ENCODE data around the gene IL25.

Gene IL25

DNA sequence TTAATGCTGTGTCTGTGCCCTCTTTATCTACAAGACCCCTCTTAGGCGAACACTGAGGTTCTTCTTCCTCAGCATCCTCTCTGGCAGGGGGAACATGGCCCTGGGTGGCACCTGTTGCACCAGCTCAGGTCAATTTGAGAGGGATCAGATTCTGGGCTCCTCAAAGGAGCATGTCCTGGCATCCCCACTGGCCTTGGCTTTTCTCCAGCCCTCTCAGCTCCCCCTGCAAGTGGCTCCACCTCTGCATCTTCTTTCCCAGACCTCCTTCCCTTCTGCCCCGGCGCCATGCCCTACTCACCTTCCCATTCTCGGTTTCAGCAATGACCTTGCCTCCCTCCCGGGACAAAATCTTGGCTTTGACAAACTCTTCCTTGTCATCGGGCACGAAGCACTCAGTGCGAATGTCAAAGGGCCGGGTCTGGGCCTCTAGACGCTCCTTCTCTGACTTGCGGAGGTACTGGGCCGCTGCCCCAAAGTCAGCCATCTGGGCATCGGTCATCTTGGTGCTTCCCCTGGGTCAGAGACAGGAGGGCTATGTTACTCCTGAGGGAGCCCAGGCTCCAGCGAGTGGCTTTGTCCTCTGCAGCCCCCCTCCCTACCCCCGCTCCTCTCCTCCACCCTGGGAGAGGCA, 34.2 kb downstream of the IL25 start:
- H3K27me3 ChIP-seq (ENCODE audit: control insufficient read depth in 1 of 2, insufficient read depth in 2 of 2, low read length in 2 of 2) = no peaks in the 10 kb centered on the region
- H3K4me1 ChIP-seq (ENCODE audit: insufficient read depth, low read length) = no peaks in the 10 kb centered on the region
- H3K4me3 ChIP-seq (ENCODE audit: low read depth in 1 of 2, low read length in 2 of 2) = no peak overlapping the region
- H3K27ac ChIP-seq (ENCODE audit: low read depth, low read length) = no peak overlapping the region
- no peak overlapping the region for H3K9ac ChIP-seq (ENCODE audit: low read length)
- H3K9me3 ChIP-seq (ENCODE audit: low read length) = no peaks in the 10 kb centered on the region
- H3K36me3 ChIP-seq (ENCODE audit: insufficient read depth, low read length) = no peaks in the 10 kb centered on the region

DNA sequence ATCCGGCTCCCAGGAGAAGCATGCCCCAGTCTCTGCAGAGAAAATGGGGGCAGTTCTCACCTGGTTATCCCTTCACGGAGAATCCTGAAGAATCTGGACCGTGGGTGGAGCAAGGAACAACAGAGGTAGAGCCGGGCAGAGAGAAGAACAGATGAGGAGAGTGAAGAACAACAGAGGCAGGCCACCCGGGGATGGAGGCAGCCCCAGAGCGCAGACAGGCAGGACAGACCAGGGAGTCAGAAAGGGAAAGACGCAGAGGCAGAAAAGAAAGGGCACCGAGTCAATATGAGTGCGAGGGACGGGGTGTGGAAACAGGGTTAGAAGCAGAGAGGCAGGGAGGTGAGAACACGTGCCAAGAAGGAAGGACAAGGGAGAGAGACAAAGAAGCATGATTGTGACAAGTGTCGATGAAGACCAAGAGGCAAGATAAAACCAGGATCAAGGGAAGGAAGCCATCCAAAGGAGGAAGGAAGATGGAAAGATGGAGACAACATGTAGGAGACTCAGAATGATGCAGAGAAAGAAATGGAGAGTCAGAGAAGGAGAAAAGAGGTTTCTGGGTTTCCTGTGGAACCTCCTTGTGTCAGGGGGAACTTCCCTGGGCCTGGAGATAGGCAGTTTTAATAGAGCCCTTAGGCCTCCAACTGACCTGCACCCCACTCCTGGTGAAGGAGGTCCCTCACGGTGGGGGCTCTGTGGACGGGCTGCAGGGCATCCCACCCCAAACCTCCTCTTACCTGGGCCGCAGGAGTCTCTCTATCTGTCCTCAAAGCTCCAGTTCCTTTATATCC, 35.1 kb downstream of the IL25 start, which contains the start of gene MYH6:
TSS of gene MYH6 (minus strand) at position 758 of the 791 bp plus-strand sequence. CDS start 1,050 bp downstream, outside the sequence.
- Histone ChIP-seq H3K9ac (ENCODE audit: low read length) (no peak within 1 kb of the TSS), H3K36me3 (ENCODE audit: insufficient read depth, low read length) (no peaks in the 10 kb centered on the region), H3K4me1 (ENCODE audit: insufficient read depth, low read length) (no peaks in the 10 kb centered on the region), H3K27me3 (ENCODE audit: control insufficient read depth in 1 of 2, insufficient read depth in 2 of 2, low read length in 2 of 2) (no peaks in the 10 kb centered on the region), H3K9me3 (ENCODE audit: low read length) (no peaks in the 10 kb centered on the region), H3K4me3 (ENCODE audit: low read depth in 1 of 2, low read length in 2 of 2) (no peak within 1 kb of the TSS), H3K27ac (ENCODE audit: low read depth, low read length) (no peak within 1 kb of the TSS)

DNA sequence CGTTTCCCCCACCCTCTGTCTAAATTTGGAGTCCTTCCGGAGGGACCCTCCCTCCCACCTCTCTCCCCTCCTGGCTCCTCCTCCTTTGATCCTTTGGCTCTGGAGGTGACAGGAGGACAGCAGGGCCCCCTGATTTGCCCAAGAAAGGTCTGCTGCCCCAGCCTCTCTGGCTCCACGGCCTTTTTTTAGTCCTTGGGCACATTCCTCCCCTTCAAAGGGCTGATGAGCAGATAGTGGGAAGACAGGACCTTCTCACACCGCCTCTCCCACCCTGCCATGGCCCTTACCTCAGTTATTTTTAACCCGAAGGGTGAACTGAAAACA, 35.7 kb downstream of the IL25 start:
- Histone ChIP-seq H3K9me3 (ENCODE audit: low read length) (no peaks in the 10 kb centered on the region), H3K4me3 (ENCODE audit: low read depth in 1 of 2, low read length in 2 of 2) (no peak overlapping the region), H3K9ac (ENCODE audit: low read length) (no peak overlapping the region), H3K27me3 (ENCODE audit: control insufficient read depth in 1 of 2, insufficient read depth in 2 of 2, low read length in 2 of 2) (no peaks in the 10 kb centered on the region), H3K27ac (ENCODE audit: low read depth, low read length) (no peak overlapping the region), H3K4me1 (ENCODE audit: insufficient read depth, low read length) (no peaks in the 10 kb centered on the region), H3K36me3 (ENCODE audit: insufficient read depth, low read length) (no peaks in the 10 kb centered on the region)

DNA sequence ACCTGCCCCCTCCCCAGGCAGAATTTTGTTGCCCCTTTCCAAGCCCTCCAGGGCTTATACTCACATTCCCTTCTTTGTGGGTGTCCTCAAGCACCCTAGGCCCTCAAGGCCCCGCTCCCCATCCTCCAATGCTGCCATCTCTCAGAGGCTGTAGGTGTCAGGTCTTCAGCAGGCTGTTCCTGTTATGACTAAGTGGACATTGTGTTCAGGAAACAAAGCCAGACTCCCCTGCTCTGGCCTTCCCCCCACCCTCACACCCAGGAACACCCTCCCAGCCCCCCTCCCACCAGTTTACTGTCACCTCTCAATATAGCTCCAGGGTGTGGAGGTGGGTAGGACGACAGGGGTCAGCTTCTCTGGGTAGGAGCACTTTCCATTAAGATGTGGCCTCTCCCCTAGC, 36.9 kb downstream of the IL25 start:
- no peak overlapping the region for H3K9ac ChIP-seq (ENCODE audit: low read length)
- H3K4me1 ChIP-seq (ENCODE audit: insufficient read depth, low read length) = no peaks in the 10 kb centered on the region
- no peak overlapping the region for H3K4me3 ChIP-seq (ENCODE audit: low read depth in 1 of 2, low read length in 2 of 2)
- H3K36me3 ChIP-seq (ENCODE audit: insufficient read depth, low read length) = no peaks in the 10 kb centered on the region
- H3K27me3 ChIP-seq (ENCODE audit: control insufficient read depth in 1 of 2, insufficient read depth in 2 of 2, low read length in 2 of 2) = no peaks in the 10 kb centered on the region
- H3K9me3 ChIP-seq (ENCODE audit: low read length) = no peaks in the 10 kb centered on the region
- H3K27ac ChIP-seq (ENCODE audit: low read depth, low read length) = no peak overlapping the region

DNA sequence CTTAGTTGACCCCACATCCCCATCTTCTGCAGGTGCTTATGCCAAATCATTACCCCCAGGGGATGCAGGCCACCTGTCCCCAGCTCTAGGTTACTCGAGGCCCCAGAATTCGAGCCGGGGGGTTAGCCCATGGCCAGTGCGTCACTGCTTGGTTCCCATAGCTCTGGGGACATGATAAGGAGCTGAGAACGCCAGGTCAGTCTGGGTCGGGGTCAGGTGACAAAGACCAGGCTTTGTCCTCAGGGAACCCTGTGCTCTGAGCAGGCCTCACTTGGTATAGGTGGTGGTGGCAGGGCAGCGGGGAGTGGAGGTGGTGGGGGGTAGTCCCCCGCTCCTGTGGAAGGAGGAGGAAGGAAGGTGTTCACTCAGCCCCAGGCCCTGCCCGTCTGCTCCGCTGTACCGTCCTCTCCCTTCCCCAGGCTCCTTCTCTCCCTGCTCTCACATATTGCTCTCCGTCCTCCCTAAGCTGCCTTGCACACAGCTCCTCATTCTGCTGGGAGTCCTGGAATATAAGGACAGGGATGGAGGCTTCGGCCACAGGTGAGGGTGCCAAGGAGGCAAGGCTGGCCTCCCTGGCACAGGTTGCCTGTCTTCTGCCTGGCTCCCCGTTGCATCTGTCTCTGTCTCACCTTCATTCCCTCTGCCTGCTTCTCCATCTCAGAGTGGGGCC, 37.5 kb downstream of the IL25 start:
- Histone ChIP-seq H3K4me1 (ENCODE audit: insufficient read depth, low read length) (no peaks in the 10 kb centered on the region), H3K9me3 (ENCODE audit: low read length) (no peaks in the 10 kb centered on the region), H3K36me3 (ENCODE audit: insufficient read depth, low read length) (no peaks in the 10 kb centered on the region), H3K9ac (ENCODE audit: low read length) (no peak overlapping the region), H3K27me3 (ENCODE audit: control insufficient read depth in 1 of 2, insufficient read depth in 2 of 2, low read length in 2 of 2) (no peaks in the 10 kb centered on the region), H3K27ac (ENCODE audit: low read depth, low read length) (no peak overlapping the region), H3K4me3 (ENCODE audit: low read depth in 1 of 2, low read length in 2 of 2) (no peak overlapping the region)

DNA sequence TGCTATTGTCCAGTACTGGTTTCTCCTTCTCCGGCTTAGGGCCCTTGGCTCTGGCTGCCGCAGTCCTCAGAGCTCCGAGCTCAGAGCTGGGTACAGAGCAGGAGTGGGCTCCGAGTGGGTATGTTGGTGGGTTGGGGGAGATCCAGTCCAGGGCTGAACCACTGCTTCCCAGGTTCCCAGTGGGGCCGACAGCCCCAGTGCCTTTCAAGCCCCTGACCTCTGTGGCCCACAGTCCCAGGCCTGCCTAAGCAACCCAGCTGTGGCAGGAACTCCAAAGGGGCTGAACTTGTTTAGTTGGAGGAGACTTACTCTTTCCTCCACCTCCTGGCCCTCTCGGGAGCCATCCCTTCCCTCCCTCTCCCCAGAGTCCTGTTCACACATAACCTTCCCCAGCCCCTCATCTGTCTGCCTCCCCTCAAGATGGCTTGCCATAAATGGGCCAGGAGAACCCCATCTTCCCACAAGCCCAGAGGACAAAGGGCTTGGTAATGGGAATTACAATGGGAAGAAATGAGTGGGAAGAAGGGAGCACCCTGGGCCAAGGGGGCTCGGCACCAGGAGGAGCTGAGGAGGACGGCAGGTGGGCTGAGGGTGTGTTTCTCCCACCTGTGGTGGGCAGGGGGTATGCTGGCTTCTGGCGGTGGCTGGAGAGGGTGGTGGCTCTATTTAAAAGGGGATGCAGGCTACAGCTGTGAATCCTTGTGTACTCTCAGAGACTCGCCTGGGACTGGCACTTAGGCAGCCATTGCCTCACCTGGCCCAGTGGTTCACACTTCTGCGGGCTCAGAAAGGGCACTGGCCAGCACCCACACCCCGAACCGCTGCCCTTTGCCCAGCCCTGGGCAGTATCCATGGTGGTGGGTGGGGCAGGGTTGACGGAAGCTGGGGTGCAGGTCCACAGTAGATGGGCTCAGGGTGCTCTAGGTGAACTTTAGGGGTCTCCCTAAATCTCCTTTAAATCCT, 39.2 kb downstream of the IL25 start:
- H3K4me3 ChIP-seq (ENCODE audit: low read depth in 1 of 2, low read length in 2 of 2) = no peak overlapping the region
- no peaks in the 10 kb centered on the region for H3K9me3 ChIP-seq (ENCODE audit: low read length)
- no peak overlapping the region for H3K9ac ChIP-seq (ENCODE audit: low read length)
- H3K4me1 ChIP-seq (ENCODE audit: insufficient read depth, low read length) = no peaks in the 10 kb centered on the region
- H3K27ac ChIP-seq (ENCODE audit: low read depth, low read length) = no peak overlapping the region
- H3K27me3 ChIP-seq (ENCODE audit: control insufficient read depth in 1 of 2, insufficient read depth in 2 of 2, low read length in 2 of 2) = no peaks in the 10 kb centered on the region
- H3K36me3 ChIP-seq (ENCODE audit: insufficient read depth, low read length) = no peaks in the 10 kb centered on the region

DNA sequence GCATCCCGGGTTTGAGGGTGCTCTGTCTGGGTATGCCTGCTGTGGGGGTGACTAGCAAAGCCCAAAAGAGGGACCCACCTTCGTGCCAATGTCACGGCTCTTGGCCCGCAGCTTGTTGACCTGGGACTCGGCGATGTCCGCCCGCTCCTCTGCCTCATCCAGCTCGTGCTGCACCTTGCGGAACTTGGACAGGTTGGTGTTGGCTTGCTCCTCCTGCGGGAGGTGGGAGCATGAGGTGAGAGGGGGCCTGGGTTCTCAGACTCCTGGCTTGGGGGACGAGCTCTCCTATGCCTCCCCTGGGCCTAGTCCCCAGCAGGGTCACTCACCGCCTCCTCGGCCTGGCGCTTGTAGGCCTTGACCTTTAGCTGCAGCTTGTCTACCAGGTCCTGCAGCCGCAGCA, 41.1 kb downstream of the IL25 start:
- H3K9ac ChIP-seq (ENCODE audit: low read length) = no peak overlapping the region

DNA sequence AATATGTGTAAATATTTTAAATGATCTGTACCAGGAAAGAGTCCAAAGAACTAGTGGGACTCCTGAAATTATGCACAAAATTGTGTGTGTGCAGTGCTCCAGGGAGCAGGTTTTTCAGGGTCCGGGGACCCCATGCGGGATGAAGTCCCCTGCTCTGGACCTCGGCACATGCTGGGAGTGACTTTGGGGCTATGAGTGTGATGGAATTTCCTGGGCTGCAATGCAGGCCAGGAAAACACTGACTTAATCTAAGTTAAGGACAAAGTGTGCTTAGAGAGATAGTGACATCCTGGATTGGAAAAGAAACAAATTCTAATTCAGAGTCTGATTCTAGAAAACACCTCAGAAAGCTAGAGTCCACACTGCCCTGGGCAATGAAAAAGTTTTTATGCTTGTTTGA, 41.6 kb downstream of the IL25 start:
- H3K9me3 ChIP-seq (ENCODE audit: low read length) = no peaks in the 10 kb centered on the region
- H3K27me3 ChIP-seq (ENCODE audit: control insufficient read depth in 1 of 2, insufficient read depth in 2 of 2, low read length in 2 of 2) = no peaks in the 10 kb centered on the region
- H3K27ac ChIP-seq (ENCODE audit: low read depth, low read length) = no peak overlapping the region
- no peak overlapping the region for H3K4me3 ChIP-seq (ENCODE audit: low read depth in 1 of 2, low read length in 2 of 2)
- H3K4me1 ChIP-seq (ENCODE audit: insufficient read depth, low read length) = no peaks in the 10 kb centered on the region
- H3K9ac ChIP-seq (ENCODE audit: low read length) = no peak overlapping the region
- no peaks in the 10 kb centered on the region for H3K36me3 ChIP-seq (ENCODE audit: insufficient read depth, low read length)

More for the DNA sequence above, 41.1 kb downstream of the IL25 start:
- Histone ChIP-seq H3K27me3 (ENCODE audit: control insufficient read depth in 1 of 2, insufficient read depth in 2 of 2, low read length in 2 of 2) (no peaks in the 10 kb centered on the region), H3K36me3 (ENCODE audit: insufficient read depth, low read length) (no peaks in the 10 kb centered on the region), H3K4me3 (ENCODE audit: low read depth in 1 of 2, low read length in 2 of 2) (no peak overlapping the region), H3K9me3 (ENCODE audit: low read length) (no peaks in the 10 kb centered on the region), H3K4me1 (ENCODE audit: insufficient read depth, low read length) (no peaks in the 10 kb centered on the region), H3K27ac (ENCODE audit: low read depth, low read length) (no peak overlapping the region)

DNA sequence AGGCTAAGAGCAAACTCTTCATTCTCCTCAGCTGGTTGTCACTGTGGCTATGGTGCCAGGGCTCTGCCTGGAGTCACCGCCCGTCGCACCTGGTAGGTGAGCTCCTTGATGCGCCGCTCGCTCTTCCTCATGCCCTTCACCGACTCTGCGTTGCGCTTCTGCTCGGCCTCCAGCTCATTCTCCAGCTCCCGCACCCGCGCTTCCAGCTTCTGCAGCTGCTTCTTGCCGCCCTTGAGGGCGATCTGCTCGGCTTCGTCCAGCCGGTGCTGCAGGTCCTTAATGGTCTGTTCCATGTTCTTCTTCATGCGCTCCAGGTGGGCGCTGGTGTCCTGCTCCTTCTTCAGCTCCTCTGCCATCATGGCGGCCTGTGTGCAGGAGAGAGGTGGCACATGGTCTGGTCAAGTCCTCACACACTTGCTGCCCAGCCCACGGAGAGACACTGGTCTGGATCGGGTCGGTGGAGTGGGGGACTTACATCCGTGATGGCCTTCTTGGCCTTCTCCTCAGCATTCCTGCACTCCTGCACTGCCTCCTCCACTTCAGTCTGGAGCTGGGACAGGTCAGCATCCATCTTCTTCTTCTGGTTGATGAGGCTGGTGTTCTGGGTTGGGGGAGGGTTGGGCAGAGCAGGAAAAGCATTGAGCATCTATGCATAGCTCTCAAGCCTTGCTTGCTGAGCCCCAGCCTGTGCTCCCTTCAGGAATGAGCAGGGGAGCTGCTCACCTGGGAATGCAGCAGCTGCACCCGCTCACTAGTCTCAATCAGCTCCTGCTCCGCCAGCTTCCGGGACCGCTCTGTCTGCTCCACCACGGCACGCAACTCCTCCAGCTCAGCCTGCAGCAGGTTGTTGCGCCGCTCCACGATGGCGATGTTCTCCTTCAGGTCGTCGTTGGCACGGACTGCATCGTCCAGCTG, 42.6 kb downstream of the IL25 start:
- Histone ChIP-seq H3K36me3 (ENCODE audit: insufficient read depth, low read length) (no peaks in the 10 kb centered on the region), H3K27ac (ENCODE audit: low read depth, low read length) (no peak overlapping the region), H3K4me1 (ENCODE audit: insufficient read depth, low read length) (no peaks in the 10 kb centered on the region), H3K9me3 (ENCODE audit: low read length) (no peaks in the 10 kb centered on the region), H3K4me3 (ENCODE audit: low read depth in 1 of 2, low read length in 2 of 2) (no peak overlapping the region), H3K27me3 (ENCODE audit: control insufficient read depth in 1 of 2, insufficient read depth in 2 of 2, low read length in 2 of 2) (no peaks in the 10 kb centered on the region), H3K9ac (ENCODE audit: low read length) (no peak overlapping the region)

All from muscle layer of colon (tissue), 2 donors.